GM12892 (cell line): ENCODE measurements around the gene TTC28.

Source experiments
- POLR2A ChIP-seq: IDR thresholded peaks from 2 replicates; pipeline ENCODE4 v1.6.1; 2011; ENCODE audit warnings: low read depth, low read length, control low read depth
- POLR2AphosphoS5 ChIP-seq: IDR thresholded peaks from 2 replicates; pipeline ENCODE4 v1.6.1; 2011; ENCODE audit warnings: low read depth, low read length, control low read depth

- TF ChIP-seq POLR2A (no peak), POLR2AphosphoS5 (no peak)
Observed at GRCh38 chr22:27937453-27937852, 742.2 kb downstream of the TTC28 start.
